Activated naive CD4-positive, alpha-beta T cell treated with anti-CD3 and anti-CD28 coated beads, Interleukin-2, amount 10 ng/mL, durations not matched to agents 7 days and 5 days (primary cell): ENCODE data around the gene ITPKA.

Experiments used
- CTCF ChIA-PET: fragments of 350-600 bp; sonication (Branson Sonifier 250); formaldehyde crosslinking; loops from one replicate; lab custom pipeline; 2021; ENCODE audit warnings: antibody characterized with exemption; lab: Charles Lee
- DNase-seq: peaks from one replicate; pipeline ENCODE4 v3.0.0-alpha.2; 2020
- H3K27ac Mint-ChIP-seq: one replicate; pipeline ENCODE4 v1.8.0; 2021; ENCODE audit warnings: mild to moderate bottlenecking, moderate library complexity, mixed read lengths
- H3K27me3 Mint-ChIP-seq: one replicate; pipeline ENCODE4 v1.8.0; 2021; ENCODE audit warnings: mild to moderate bottlenecking, mixed read lengths
- H3K36me3 Mint-ChIP-seq: one replicate; pipeline ENCODE4 v1.8.0; 2021; ENCODE audit warnings: mixed read lengths
- H3K4me1 Mint-ChIP-seq: one replicate; pipeline ENCODE4 v1.8.0; 2021; ENCODE audit warnings: mixed read lengths
- H3K4me3 Mint-ChIP-seq: one replicate; pipeline ENCODE4 v1.8.0; 2021; ENCODE audit warnings: mild to moderate bottlenecking, moderate library complexity, mixed read lengths
- H3K9me3 Mint-ChIP-seq: one replicate; pipeline ENCODE4 v1.8.0; 2021; ENCODE audit warnings: mixed read lengths

Gene ITPKA

DNA sequence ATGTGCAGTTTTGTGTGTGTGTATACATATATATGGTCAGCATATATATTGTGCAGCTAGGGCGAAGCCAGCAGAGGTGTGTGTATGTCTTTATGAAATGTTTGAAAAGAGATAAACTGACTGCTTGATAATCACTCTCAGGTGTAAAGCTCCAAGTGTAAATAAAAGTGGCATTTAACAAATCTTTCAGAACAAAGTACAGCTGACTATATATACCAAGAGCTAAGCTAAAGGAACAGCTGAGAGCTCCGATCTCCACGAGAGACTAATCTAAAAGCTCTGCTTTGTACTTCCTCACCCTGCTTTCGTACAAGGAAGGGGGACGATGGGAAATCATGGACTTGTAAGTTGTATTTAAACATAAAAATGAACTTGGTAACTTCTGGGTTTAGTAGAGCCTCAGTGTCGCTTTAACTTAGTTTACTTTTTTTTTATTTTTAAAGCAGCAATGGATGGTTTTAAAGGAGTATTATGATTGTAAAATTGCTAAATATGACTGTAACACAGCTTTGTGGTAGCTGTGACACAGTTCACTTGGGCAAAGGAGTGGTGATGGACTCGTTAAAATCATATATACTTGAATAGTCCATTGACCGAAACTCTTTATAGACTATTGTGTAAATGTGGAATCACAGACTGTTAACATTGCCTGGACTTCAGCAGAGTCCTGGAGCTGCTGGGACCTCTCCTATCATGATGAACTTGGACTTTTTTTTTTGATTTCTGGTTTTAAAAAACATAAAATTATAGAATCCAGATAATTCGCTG lies 11.4 kb upstream of the ITPKA start:
- peaks cover 17% of the 10 kb centered on the region for H3K4me1 Mint-ChIP-seq
- CTCF ChIA-PET, result interaction anchor here (1.1 kb wide), 1 partner anchor 8 kb away, joined by 3 read pairs; no protein-coding TSS in a partner anchor
- no peak overlapping the region for H3K4me3 Mint-ChIP-seq
- no peak for DNase-seq
- H3K36me3 Mint-ChIP-seq, result peaks cover 46% of the 10 kb centered on the region
- H3K9me3 Mint-ChIP-seq, result no peaks in the 10 kb centered on the region
- no peak overlapping the region for H3K27ac Mint-ChIP-seq
- H3K27me3 Mint-ChIP-seq, result peaks cover 6% of the 10 kb centered on the region

DNA sequence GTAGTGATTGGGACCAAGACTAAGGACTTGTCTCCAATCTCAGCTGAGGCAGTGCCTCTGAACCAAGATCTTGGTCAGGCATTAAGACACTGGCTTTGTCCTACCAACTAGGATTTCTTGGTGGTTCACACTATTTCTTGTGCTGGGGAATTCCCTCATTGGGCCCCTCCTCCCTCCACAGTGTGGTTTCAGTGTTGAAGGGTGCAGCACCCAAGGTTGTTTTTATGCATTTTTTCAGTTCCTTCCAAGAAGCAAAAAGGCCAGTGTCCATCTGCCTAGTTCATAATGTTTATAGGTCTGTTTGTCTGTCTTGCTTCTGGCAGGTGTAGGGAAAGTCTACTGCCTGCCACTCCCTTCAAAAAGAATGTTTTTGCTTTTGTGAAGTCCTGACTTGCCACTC lies 10.6 kb upstream of the ITPKA start:
- H3K27me3 Mint-ChIP-seq, result peaks cover 11% of the 10 kb centered on the region
- peaks cover 22% of the 10 kb centered on the region for H3K4me1 Mint-ChIP-seq
- CTCF ChIA-PET, result interaction anchor here (1.7 kb wide), 1 partner anchor 9 kb away, joined by 4 read pairs; no protein-coding TSS in a partner anchor
- H3K27ac Mint-ChIP-seq, result peak overlapping the region; percentile 82
- H3K4me3 Mint-ChIP-seq, result no peak overlapping the region
- DNase-seq, result peak; percentile 58
- no peaks in the 10 kb centered on the region for H3K9me3 Mint-ChIP-seq
- H3K36me3 Mint-ChIP-seq, result peaks cover 42% of the 10 kb centered on the region

DNA sequence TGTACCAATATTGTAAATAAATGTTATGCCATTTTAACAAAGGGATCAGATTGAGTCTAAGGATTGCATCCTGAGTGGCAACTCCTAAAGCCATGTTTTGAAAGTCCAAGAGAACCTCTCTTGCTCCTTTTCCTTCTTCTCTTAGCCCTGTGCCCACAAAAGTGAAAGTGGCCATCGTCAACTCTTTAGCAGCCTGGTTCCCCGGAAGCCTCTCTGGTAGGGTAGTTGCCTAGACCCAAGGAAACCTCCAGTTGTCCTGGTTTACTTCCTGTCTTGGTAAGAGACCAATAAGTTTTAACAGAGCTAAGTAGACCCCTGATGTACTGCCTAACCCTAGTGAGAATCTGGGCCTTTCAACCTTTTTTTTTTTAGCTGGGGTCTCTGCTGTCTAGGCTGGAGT lies 10.2 kb upstream of the ITPKA start:
- Mint-ChIP-seq H3K4me1 (peaks cover 22% of the 10 kb centered on the region), H3K9me3 (no peaks in the 10 kb centered on the region), H3K27ac (peak overlapping the region; percentile 82), H3K27me3 (peaks cover 11% of the 10 kb centered on the region), H3K36me3 (peaks cover 40% of the 10 kb centered on the region), H3K4me3 (no peak overlapping the region)
- CTCF ChIA-PET, result interaction anchor here (1.7 kb wide), 1 partner anchor 9 kb away, joined by 4 read pairs; no protein-coding TSS in a partner anchor
- DNase-seq, result no peak

DNA sequence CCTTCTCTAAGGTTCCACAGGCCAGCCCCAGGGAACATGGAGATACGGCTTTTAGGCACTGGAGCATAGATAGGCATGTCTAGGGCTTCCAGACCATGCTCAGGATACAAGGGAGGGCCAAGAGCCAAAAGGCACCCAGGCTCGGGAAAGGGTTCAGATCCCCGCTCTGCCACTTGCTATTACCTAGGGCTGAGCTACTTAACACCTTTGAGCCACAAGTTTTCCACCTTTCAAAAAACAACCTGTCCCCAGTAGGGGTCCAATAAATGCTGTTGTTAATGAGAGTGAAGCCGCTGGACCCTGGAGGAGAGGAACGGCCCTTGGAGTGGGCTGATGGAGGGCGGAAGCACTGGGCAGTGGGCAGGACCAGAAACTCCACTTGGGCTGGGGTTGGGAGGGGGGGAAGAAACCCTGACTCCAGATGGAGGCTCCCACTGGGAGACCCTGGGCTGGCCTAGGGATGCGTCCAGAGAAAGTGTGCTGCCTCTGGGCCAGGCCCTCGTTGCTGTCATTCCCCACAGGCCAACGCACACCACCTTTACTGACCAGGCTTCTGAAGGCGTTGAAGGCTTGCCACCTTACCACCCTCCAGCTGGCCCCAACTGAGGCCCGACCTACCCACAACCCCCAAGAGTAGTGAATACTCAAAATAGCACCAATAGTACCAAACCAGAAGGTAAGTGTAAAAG lies 8.6 kb upstream of the ITPKA start:
- CTCF ChIA-PET, result no interaction called here
- Mint-ChIP-seq H3K4me3 (no peak overlapping the region), H3K27ac (no peak overlapping the region), H3K36me3 (peaks cover 27% of the 10 kb centered on the region), H3K9me3 (no peaks in the 10 kb centered on the region), H3K27me3 (peaks cover 13% of the 10 kb centered on the region), H3K4me1 (peaks cover 22% of the 10 kb centered on the region)
- DNase-seq, result no peak

DNA sequence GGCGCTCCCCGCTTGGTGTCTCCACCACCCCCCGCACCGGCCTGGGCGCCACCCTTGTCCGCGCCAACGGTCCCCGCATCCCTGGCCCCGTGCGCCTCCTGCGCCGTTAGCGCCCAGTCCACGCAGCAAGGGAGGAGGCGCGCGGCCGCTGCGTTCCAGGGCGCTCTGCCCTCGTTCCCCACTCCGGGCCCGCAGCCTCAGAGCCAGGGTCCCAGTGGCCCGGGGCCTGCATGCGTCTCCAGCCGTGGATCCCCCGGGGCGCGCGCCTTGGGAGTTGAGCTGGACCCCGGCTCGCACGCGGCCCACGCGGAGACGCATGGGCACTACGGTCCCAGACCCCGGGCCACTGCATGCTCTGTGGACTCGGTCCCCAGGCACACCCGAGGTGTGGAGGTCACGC lies 7.4 kb upstream of the ITPKA start:
- peaks cover 16% of the 10 kb centered on the region for H3K36me3 Mint-ChIP-seq

DNA sequence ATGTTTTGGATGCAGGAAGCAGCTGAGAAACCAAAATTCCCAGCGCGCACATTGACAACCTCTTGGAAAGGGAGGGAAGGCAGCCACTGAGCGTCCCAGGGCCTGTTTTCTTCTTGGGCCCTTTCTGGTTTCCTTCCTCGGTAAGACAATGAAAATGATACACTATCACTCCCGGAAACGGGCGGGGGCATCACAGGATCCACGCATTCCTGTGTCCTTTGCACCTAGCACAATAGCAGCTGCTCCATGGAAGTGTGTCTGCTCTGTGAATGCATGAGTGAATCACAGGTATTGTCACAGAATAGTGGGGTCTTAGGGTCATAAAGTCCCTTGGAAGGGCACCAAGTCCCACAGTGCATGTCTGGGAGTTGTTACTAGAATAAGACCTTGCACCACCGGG lies 6.3 kb upstream of the ITPKA start:
- Mint-ChIP-seq H3K9me3 (no peaks in the 10 kb centered on the region), H3K4me1 (peaks cover 41% of the 10 kb centered on the region), H3K27me3 (peaks cover 35% of the 10 kb centered on the region), H3K4me3 (no peak overlapping the region), H3K36me3 (peaks cover 10% of the 10 kb centered on the region), H3K27ac (no peak overlapping the region)
- no peak for DNase-seq
- CTCF ChIA-PET, result no interaction called here

More for the DNA sequence above, 7.4 kb upstream of the ITPKA start:
- CTCF ChIA-PET, result no interaction called here
- peaks cover 24% of the 10 kb centered on the region for H3K27me3 Mint-ChIP-seq
- peaks cover 32% of the 10 kb centered on the region for H3K4me1 Mint-ChIP-seq
- no peak for DNase-seq
- H3K27ac Mint-ChIP-seq, result no peak overlapping the region
- no peaks in the 10 kb centered on the region for H3K9me3 Mint-ChIP-seq
- no peak overlapping the region for H3K4me3 Mint-ChIP-seq

DNA sequence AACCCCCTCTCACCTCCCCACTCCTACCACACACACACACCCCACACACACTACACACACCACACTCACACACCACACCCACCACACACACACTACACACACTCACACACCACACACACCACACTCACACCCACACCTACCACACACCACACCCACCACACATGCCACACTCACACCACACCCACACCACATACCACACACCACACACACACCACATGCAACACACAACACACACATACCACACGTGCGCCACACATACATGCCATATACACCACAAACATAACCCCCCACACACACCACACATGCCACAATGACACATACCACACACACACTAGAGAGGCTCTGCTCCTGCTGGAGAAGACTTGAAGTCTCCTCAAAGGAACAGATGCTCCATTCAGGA lies 5.9 kb upstream of the ITPKA start:
- CTCF ChIA-PET, result no interaction called here
- peaks cover 39% of the 10 kb centered on the region for H3K27me3 Mint-ChIP-seq
- H3K9me3 Mint-ChIP-seq, result no peaks in the 10 kb centered on the region
- peaks cover 6% of the 10 kb centered on the region for H3K36me3 Mint-ChIP-seq
- no peak overlapping the region for H3K4me3 Mint-ChIP-seq
- peaks cover 42% of the 10 kb centered on the region for H3K4me1 Mint-ChIP-seq
- DNase-seq, result no peak
- peak overlapping the region; percentile 78 for H3K27ac Mint-ChIP-seq

DNA sequence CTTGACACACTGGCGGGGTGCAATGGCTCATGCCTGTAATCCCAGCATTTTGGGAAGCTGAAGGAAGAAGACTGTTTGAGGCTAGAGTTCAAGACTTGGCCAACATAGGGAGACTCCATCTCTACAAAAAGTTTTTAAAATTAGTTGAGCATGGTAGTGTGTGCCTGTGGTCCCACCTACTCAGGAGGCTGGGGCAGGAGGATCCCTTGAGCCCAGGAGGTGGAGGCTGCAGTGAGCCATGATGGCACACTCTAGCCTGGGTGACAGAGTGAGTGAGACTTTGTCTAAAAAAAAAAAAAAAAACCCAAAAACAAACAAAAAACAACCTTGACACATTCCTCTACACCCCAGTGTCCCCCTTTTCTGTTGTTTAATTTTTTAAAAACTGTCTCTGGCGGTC lies 4.0 kb upstream of the ITPKA start:
- H3K4me1 Mint-ChIP-seq, result peaks cover 32% of the 10 kb centered on the region
- no peaks in the 10 kb centered on the region for H3K36me3 Mint-ChIP-seq
- no peak overlapping the region for H3K27ac Mint-ChIP-seq
- no peaks in the 10 kb centered on the region for H3K9me3 Mint-ChIP-seq
- CTCF ChIA-PET, result interaction anchor here (1.5 kb wide), 1 partner anchor 24 kb away, joined by 4 read pairs; no protein-coding TSS in a partner anchor
- DNase-seq, result no peak
- H3K4me3 Mint-ChIP-seq, result no peak overlapping the region
- peaks cover 53% of the 10 kb centered on the region for H3K27me3 Mint-ChIP-seq

DNA sequence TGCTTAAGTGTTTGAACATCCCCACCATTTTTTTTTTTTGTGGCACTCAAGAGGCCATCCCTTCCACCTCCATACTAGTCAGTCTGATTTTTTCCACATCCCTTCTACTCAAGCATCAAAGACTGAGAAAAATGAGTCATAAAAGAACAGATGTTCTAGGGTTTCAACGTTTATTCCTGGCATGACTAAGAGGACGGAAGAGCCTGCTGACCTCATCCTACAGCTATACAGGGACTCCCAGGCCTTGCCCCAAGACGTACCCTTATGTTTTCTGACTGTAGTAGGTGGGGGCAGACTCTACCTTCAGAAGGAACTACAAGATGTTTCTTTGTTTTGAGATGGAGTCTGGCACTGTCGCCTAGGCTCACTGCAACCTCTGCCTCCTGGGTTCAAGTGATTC lies 3.3 kb upstream of the ITPKA start:
- Mint-ChIP-seq H3K36me3 (no peaks in the 10 kb centered on the region), H3K27me3 (peaks cover 60% of the 10 kb centered on the region), H3K4me1 (peaks cover 36% of the 10 kb centered on the region), H3K27ac (no peak overlapping the region), H3K9me3 (no peaks in the 10 kb centered on the region), H3K4me3 (no peak overlapping the region)
- no peak for DNase-seq
- CTCF ChIA-PET, result interaction anchor here (1.0 kb wide), 2 partner anchors 8 to 25 kb away, joined by 3 read pairs; no protein-coding TSS in a partner anchor

DNA sequence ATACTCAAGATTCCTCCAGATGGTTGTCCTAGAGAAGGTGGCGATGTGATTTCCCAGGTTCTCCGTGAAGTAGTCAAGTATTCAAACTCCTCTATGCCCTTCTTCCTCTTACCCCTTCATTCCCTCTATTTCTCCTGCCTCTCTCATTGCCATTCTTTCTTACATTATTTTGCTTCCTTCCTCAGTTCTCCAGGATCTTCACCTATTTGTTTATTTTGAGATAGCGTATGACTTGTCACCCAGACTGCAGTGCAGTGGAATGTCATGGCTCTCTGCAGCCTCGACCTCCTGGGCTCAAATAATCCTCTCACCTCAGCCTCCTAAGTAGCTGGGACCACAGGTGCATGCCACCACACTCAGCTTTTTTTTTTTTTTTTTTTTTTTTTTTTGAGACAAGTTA lies 1.8 kb upstream of the ITPKA start:
- DNase-seq, result no peak
- CTCF ChIA-PET, result interaction anchor here (1.6 kb wide), 1 partner anchor 8 kb away, joined by 4 read pairs; no protein-coding TSS in a partner anchor
- Mint-ChIP-seq H3K36me3 (no peaks in the 10 kb centered on the region), H3K9me3 (no peaks in the 10 kb centered on the region), H3K4me3 (no peak overlapping the region), H3K4me1 (peaks cover 36% of the 10 kb centered on the region), H3K27me3 (peaks cover 72% of the 10 kb centered on the region), H3K27ac (no peak overlapping the region)

DNA sequence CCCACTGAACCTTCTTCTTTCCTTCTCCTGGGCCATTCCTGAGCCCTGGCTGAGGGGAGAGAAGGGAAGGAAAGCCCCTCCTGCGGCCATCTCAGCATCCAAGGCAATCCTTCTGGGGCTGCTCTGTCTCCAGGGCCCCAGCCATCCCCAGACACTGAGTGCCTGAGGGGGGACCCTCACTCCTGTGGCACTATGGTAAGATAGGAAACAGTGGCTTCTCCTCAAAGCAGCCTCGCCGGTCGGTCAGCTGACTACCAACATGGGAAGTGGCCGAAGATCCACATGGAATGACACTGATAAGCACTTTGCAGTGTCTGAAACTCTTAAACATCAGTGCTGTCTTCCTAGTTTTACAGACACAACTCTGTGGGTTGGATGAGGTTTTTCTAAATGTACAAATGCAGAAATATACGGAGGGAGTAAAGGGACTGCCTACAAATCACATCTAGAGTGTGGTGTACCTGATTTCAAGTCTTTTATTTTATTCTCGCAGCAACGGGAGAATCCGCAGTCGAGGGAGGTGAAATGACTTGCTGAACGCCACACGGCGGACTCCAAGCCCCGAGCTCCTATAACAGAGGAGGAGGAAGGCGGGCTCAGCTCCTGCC lies 973 bp upstream of the ITPKA start:
- CTCF ChIA-PET, result interaction anchor here (1.6 to 2.7 kb wide), 2 partner anchors 9 to 27 kb away, joined by 4 to 7 read pairs; no protein-coding TSS in a partner anchor
- Mint-ChIP-seq H3K4me3 (peak overlapping the region; percentile 77), H3K36me3 (no peaks in the 10 kb centered on the region), H3K9me3 (no peaks in the 10 kb centered on the region), H3K27ac (no peak overlapping the region), H3K27me3 (peaks cover 76% of the 10 kb centered on the region), H3K4me1 (peaks cover 35% of the 10 kb centered on the region)
- no peak for DNase-seq

DNA sequence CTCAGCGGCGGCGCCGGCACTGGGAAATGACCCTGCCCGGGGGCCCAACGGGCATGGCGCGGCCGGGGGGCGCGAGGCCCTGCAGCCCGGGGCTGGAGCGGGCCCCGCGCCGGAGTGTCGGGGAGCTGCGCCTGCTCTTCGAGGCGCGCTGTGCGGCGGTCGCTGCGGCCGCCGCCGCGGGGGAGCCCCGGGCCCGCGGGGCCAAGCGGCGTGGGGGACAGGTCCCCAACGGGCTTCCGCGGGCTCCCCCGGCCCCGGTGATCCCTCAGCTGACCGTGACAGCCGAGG lies 172 bp downstream of the ITPKA start:
- no peak for DNase-seq
- Mint-ChIP-seq H3K36me3 (no peaks in the 10 kb centered on the region), H3K27me3 (peaks cover 83% of the 10 kb centered on the region), H3K4me3 (peak overlapping the region; percentile 63), H3K9me3 (no peaks in the 10 kb centered on the region), H3K4me1 (peaks cover 31% of the 10 kb centered on the region), H3K27ac (no peak overlapping the region)
- CTCF ChIA-PET, result interaction anchor here (2.7 kb wide), 1 partner anchor 28 kb away, joined by 7 read pairs; no protein-coding TSS in a partner anchor

DNA sequence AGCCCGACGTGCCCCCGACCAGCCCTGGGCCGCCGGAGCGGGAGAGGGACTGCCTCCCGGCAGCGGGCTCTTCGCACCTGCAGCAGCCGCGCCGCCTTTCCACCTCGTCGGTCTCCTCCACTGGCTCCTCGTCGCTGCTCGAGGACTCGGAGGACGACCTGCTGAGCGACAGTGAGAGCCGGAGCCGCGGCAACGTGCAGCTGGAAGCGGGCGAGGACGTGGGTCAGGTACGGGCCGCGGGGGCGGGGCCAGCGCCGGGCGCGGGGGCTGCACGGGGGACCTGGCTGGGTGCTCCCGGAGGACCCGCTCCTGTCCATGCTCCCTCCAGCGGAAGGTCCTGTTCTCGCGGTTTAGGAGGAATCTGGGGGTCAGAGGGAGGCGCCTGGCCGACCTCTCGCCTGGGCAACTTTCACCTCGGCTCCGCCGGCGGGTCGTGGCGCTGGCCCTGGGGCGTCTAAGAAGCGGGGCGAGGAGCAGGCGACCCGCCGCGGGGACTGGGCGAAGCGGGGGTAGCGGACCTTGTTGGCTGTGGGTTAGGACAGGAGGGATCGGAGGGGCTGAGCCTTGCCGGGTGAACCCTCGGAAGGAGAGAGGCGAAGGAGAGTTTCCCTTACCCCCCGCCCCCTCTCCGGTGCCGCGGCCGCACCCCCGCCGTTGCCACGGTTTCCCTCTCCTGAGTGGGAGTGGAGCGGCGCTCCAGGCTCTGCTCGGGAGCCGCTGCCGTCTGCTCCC lies 682 bp downstream of the ITPKA start:
- Mint-ChIP-seq H3K4me1 (peaks cover 31% of the 10 kb centered on the region), H3K27me3 (peaks cover 89% of the 10 kb centered on the region), H3K9me3 (no peaks in the 10 kb centered on the region), H3K4me3 (peak overlapping the region; percentile 63), H3K27ac (no peak overlapping the region), H3K36me3 (no peaks in the 10 kb centered on the region)
- CTCF ChIA-PET, result interaction anchor here (2.7 kb wide), 1 partner anchor 29 kb away, joined by 7 read pairs; no protein-coding TSS in a partner anchor
- DNase-seq, result peak; percentile 59
